A549 (cell line): ENCODE results near the gene CEP83.

ENCODE experiments used
- EP300 ChIP-seq, 2 experiments: fragments of >200 bp; sonication (Bioruptor Twin); formaldehyde crosslinking; IDR thresholded peaks; 2 replicates in 1 of 2; 3 replicates in 1 of 2; pipeline ENCODE4 v1.6.1; 2016 to 2017
- RCOR1 ChIP-seq: fragments of 150-350 bp; IDR thresholded peaks from 2 replicates; pipeline ENCODE4 v1.6.1; 2014; ENCODE audit warnings: antibody characterized with exemption, low read length, low read depth
- TF ChIP-seq, protein P1 (sequence below): fragments of >200 bp; sonication (Bioruptor Twin); formaldehyde crosslinking; IDR thresholded peaks from 3 replicates; pipeline ENCODE4 v1.5.1; 2016

DNA sequence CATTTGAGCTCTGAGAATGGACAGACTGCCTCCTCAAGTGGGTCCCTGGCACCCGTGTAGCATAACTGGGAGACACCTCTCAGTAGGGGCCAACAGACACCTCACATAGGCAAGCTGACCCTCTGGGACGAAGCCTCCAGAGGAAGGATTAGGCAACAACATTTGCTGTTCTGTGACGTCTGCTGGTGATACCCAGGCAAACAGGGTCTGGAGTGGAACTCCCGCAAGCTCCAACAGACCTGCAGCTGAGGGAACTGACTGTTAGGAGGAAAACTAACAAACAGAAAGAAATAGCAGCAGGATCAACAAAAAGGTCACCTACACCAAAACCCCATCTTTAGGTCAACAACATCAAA is 69.6 kb downstream of the CEP83 start:
- TF ChIP-seq, protein P1, sequence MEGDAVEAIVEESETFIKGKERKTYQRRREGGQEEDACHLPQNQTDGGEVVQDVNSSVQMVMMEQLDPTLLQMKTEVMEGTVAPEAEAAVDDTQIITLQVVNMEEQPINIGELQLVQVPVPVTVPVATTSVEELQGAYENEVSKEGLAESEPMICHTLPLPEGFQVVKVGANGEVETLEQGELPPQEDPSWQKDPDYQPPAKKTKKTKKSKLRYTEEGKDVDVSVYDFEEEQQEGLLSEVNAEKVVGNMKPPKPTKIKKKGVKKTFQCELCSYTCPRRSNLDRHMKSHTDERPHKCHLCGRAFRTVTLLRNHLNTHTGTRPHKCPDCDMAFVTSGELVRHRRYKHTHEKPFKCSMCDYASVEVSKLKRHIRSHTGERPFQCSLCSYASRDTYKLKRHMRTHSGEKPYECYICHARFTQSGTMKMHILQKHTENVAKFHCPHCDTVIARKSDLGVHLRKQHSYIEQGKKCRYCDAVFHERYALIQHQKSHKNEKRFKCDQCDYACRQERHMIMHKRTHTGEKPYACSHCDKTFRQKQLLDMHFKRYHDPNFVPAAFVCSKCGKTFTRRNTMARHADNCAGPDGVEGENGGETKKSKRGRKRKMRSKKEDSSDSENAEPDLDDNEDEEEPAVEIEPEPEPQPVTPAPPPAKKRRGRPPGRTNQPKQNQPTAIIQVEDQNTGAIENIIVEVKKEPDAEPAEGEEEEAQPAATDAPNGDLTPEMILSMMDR, result no peak
- TF ChIP-seq EP300 (IDR thresholded peaks at IDR 0.05) (no peak), RCOR1 (no peak)
